ENCODE data around the gene DCAF6.

- no peak for TF ChIP-seq CTCF (IDR thresholded peaks at IDR 0.05)
- no peak for TF ChIP-seq POLR2A (IDR thresholded peaks at IDR 0.05)
Observed at GRCh38 chr1:168110896-168111545, 174.5 kb downstream of the DCAF6 start.
